Measurements from ENCODE around the gene NAALADL1. TPM values are rescaled to one million over a fixed set of nuclear protein-coding genes. Genes with fewer than 3 reads are reported as not detected.

The NAALADL1 gene
- polyA plus RNA-seq (2013, experiment 1 of 2; ENCODE audit: insufficient read length), result 10.6 TPM
- polyA plus RNA-seq (2013, experiment 2 of 2; ENCODE audit: insufficient read length), result 11.4 TPM

DNA sequence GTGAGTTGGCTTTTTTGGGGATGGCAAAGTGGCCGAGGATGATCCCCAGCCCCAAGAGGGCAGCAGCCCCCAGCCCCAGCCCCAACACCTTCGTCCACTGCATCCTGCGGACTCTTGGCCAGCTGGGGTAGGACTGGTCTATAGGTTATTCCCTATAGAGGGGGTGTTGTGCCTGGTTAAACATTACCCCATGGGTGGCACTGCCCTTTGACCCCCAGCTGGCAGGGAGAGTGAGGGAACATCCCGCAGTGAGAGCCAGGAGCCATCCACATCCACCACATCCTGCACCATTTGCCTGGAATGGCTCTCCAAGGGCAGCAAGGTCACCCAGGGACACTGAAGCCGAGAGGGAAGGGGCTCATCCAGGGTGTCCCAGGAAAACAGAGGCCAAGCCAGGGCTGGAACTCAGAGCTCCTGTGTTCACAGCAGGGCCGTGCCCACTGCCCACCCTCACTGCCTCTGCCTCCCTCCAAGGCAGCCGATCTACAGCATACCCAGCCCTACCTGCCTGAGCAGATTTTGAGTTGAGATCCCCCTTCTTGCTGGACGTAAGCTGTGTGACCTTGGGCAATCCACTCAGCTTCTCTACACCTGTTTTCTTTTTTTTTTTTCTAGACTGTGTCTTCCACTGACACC is at the start of gene NAALADL1:
TSS of gene NAALADL1 (minus strand) at position 135 of the 636 bp plus-strand sequence. CDS start at position 103, 32 bp downstream.
- no peak for DNase-seq

DNA sequence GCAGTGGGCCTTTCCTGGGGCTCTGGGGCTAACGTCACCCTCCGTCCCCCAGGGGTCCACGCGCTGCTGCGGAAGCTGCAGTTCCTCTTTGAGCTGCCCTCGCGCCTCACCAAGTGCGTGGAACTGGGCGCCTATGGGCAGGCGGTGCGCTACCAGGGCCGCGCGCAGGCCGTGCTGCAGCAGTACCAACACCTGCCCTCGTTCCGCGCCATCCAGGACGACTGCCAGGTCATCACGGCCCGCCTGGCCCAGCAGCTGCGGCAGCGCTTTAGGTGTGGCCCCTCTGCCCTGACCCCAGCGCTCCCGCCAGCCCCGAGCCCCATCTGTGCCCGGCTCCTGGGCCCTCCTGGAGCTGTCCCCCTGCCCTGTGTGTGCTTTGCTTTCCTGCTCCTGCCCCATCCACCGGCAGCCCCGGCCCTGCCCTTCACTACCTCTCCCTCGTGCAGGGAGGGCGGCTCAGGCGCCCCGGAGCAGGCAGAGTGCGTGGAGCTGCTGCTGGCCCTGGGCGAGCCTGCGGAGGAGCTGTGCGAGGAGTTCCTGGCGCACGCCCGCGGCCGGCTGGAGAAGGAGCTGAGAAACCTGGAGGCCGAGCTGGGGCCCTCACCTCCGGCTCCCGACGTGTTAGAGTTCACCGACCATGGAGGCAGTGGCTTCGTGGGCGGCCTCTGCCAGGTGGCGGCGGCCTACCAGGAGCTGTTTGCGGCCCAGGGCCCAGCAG is 49.6 kb upstream of the NAALADL1 start:
- DNase-seq, result no peak

DNA sequence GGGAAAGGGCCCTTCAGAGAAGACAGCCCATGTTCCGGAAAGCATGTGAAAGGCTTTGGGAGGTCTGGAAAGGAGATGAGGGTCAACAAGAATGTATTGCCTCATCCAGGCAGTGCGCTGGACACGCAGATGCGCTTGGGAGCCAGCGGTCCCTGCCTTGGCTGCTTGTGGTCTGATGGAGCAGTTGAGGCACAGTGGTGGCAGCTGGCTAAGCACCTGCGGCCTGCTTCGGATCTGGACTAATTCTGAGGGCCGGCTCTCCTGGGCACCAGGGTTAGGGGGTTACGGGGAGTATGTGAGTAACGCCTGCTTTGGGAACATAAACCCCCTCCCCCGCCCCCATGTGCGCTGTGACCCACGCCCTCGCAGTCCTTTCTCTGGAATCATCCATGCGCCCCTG is 48.7 kb upstream of the NAALADL1 start:
- DNase-seq, result no peak

- DNase-seq, result no peak
Observed at GRCh38 chr11:65104628-65105027, 46.3 kb upstream of the NAALADL1 start.

- DNase-seq, result no peak
Observed at GRCh38 chr11:65103476-65103875, 45.1 kb upstream of the NAALADL1 start.

GRCh38 chr11:65102142-65103095 is 44.1 kb upstream of the NAALADL1 start:
- DNase-seq, result no peak

GRCh38 chr11:65100674-65101350 is 42.5 kb upstream of the NAALADL1 start:
- DNase-seq, result no peak

- DNase-seq, result no peak
Observed at GRCh38 chr11:65096926-65097325, 38.6 kb upstream of the NAALADL1 start.

GRCh38 chr11:65095974-65096806 is 37.8 kb upstream of the NAALADL1 start, which contains the start of gene VPS51:
Gene VPS51 (plus strand): TSS chr11:65096214. CDS start chr11:65096251, 37 bp downstream.
- peak; percentile 92 for DNase-seq

DNA sequence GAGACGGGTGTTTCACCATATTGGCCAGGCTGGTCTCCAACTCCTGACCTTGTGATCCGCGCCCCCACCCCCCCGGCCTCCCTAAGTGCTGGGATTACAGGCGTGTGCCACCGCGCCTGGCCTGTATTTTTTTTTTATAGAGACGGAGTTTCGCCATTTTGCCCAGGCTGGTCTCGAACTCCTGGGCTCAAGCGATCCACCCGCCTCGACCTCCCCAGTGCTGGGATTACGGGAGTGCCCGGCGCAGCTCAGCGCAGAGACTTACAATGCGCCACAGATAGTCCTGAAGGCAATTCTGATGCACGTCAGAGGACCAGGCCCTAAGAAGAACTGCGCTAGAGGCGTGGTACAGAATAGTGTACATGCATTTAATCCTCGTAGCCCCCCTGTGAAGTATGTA is 37.1 kb upstream of the NAALADL1 start:
- no peak for DNase-seq

DNA sequence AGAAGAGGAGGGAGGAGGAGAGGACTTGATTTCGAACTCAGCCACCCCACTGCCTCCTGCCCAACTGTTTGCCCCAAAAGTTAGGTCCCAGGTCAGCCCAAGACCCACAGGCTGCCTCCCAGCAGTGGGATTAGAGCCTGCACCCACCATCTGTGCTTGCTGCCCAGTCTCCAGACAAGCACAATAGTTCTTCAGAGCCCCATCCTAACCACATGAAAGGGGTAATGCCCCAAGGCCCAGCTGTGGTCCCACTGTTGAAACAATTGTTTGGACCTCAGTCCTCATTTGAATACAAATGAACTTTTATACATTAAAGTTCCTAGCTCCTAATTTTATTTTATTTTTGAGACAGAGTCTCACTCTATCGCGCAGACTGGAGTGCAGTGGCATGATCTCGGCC is 32.3 kb upstream of the NAALADL1 start:
- DNase-seq, result no peak

- DNase-seq, result no peak
Observed at GRCh38 chr11:65089621-65090020, 31.3 kb upstream of the NAALADL1 start.

- no peak for DNase-seq
Observed at GRCh38 chr11:65087827-65088226, 29.5 kb upstream of the NAALADL1 start.

- no peak for DNase-seq
Observed at GRCh38 chr11:65087216-65087615, 28.9 kb upstream of the NAALADL1 start.

DNA sequence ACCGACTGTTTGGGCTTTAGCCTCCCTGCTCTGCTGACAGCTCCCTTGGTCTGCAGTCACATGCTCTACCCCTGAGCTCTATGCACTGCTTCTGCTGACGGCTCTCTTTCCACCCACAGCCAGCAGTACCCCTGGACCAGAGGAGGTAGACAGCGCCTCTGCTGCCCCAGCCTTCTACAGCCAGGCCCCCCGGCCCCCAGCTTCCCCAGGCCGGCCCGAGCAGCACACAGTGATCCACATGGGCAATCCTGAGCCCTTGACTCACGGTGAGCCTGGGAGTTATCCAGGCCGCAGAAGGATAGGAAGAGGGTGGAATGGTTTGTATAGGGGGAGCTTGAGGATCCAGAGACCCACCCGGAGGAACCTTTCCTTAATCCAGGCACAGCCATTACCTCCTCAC is 28.5 kb upstream of the NAALADL1 start:
- no peak for DNase-seq

- DNase-seq, result no peak
Observed at GRCh38 chr11:65085446-65085845, 27.1 kb upstream of the NAALADL1 start.

- no peak for DNase-seq
Observed at GRCh38 chr11:65084598-65085375, 26.4 kb upstream of the NAALADL1 start.

DNA sequence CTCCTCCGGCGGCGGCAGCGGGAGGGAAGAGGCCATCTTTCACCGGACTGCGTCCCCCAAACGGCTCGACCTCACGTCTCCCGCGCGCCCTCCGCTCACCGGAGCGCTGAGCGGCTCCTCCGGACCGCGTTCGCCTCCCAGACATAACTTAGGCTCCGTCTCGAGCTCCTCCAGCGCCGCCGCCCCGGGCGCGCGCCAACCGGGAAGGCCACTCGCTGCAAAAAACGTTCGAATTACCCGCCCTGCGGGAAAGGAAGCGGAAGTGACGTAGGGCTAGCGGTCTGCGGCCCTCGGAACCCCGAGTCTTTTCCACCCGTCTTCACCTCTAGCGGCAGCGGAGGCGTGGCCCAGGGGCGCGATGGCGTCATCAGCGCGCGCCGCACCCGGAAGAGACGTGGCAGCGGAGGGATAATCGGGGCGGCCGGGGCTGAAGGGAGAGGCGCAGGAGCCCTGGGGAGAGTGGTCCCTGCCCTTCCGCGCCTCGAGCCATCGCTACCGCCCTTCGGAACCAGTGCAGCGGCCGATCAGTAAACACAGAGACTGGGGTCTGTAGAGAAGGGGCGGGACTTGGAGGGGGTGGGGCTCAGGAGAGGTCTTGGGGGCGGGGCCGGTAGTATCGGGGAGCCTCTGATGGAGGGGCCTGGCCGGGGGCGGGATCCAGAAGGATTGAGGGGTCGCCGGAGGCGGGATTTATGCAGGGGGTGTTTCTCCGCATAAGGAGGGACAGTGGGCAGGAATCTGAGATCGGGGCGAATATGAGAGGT is 25.7 kb upstream of the NAALADL1 start, which contains the start of the genes CDCA5 and ZFPL1:
TSS of gene CDCA5 (minus strand) at position 207 of the 764 bp plus-strand sequence. CDS start at position 145, 62 bp downstream.
TSS of gene ZFPL1 (plus strand) at position 389 of the 764 bp plus-strand sequence. CDS start 477 bp downstream, outside the sequence.
- peak; percentile 97 for DNase-seq

GRCh38 chr11:65083134-65083833 is 24.9 kb upstream of the NAALADL1 start:
- DNase-seq, result no peak

Data from fibroblast of skin of scalp (primary cell).